ENCODE measurements around the gene SYNE1.

Gene SYNE1

GRCh38 chr6:152313542-152314482, 323.4 kb downstream of the SYNE1 start:
- no peak for DNase-seq (ENCODE audit: low read depth)

GRCh38 chr6:152312434-152312833, 324.7 kb downstream of the SYNE1 start:
- no peak for DNase-seq (ENCODE audit: low read depth)

GRCh38 chr6:152310371-152310954, 326.7 kb downstream of the SYNE1 start:
- DNase-seq (ENCODE audit: low read depth): no peak

- peak; percentile 49 for DNase-seq (ENCODE audit: low read depth)
These were observed 327.5 kb downstream of the SYNE1 start for GRCh38 chr6:152309648-152310047.

- no peak for DNase-seq (ENCODE audit: low read depth)
These were observed 328.2 kb downstream of the SYNE1 start for GRCh38 chr6:152309006-152309405.

- no peak for DNase-seq (ENCODE audit: low read depth)
These were observed 328.9 kb downstream of the SYNE1 start for GRCh38 chr6:152308306-152308705.

- DNase-seq (ENCODE audit: low read depth): no peak
These were observed 331.5 kb downstream of the SYNE1 start for GRCh38 chr6:152305672-152306071.

GRCh38 chr6:152301765-152302568, 335.2 kb downstream of the SYNE1 start:
- DNase-seq (ENCODE audit: low read depth): peak; percentile 78

- DNase-seq (ENCODE audit: low read depth): no peak
These were observed 336.0 kb downstream of the SYNE1 start for GRCh38 chr6:152301021-152301764.

- no peak for DNase-seq (ENCODE audit: low read depth)
These were observed 336.6 kb downstream of the SYNE1 start for GRCh38 chr6:152300517-152300916.

- no peak for DNase-seq (ENCODE audit: low read depth)
These were observed 338.1 kb downstream of the SYNE1 start for GRCh38 chr6:152298848-152299735.

GRCh38 chr6:152298055-152298647, 339.0 kb downstream of the SYNE1 start:
- no peak for DNase-seq (ENCODE audit: low read depth)

- no peak for DNase-seq (ENCODE audit: low read depth)
These were observed 340.4 kb downstream of the SYNE1 start for GRCh38 chr6:152296648-152297376.

GRCh38 chr6:152295920-152296319, 341.2 kb downstream of the SYNE1 start:
- DNase-seq (ENCODE audit: low read depth): no peak

GRCh38 chr6:152295346-152295745, 341.8 kb downstream of the SYNE1 start:
- no peak for DNase-seq (ENCODE audit: low read depth)

GRCh38 chr6:152293404-152293803, 343.8 kb downstream of the SYNE1 start:
- DNase-seq (ENCODE audit: low read depth): no peak

GRCh38 chr6:152292555-152292954, 344.6 kb downstream of the SYNE1 start:
- no peak for DNase-seq (ENCODE audit: low read depth)

- no peak for DNase-seq (ENCODE audit: low read depth)
These were observed 346.5 kb downstream of the SYNE1 start for GRCh38 chr6:152290693-152291092.

GRCh38 chr6:152277826-152278329, 359.3 kb downstream of the SYNE1 start:
- no peak for DNase-seq (ENCODE audit: low read depth)

- DNase-seq (ENCODE audit: low read depth): no peak
These were observed 363.5 kb downstream of the SYNE1 start for GRCh38 chr6:152273638-152274037.

Measured in activated T-cell treated with anti-CD3 and anti-CD28 coated beads for 1 hour (primary cell).